Measurements from ENCODE around the gene FAM216B.

FAM216B gene

DNA sequence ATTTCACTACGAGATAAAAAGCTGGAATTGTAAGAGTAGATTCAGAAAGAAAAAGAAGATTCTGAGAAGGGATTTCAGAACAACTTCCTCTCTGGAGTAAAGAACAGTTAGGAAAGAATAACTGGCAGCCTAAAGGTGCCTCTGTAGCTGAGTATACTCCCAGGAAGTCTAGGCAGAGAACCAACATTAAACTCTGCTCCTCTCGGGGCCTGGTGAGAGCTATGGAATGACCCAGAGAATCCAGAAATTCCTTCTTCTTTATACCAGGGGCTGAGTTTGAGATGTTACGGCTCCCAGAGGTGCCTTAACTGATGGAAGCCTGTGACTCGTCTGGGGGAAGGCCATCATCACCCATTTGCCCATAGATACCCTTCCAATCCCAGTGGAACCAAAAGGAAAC, 39.1 kb downstream of the FAM216B start:
- H3K9ac ChIP-seq (ENCODE audit: low read length), result no peak overlapping the region
- H3K79me2 ChIP-seq (ENCODE audit: insufficient read depth, low read length), result no peaks in the 10 kb centered on the region
- no peaks in the 10 kb centered on the region for H3K9me2 ChIP-seq (ENCODE audit: low read depth, low read length)
- H3K4me1 ChIP-seq (ENCODE audit: insufficient read depth, low read length, severe bottlenecking), result no peaks in the 10 kb centered on the region
- no peaks in the 10 kb centered on the region for H3K36me3 ChIP-seq (ENCODE audit: insufficient read depth, low read length)
- no peak overlapping the region for H3K27ac ChIP-seq (ENCODE audit: low read depth, low read length, poor library complexity, severe bottlenecking)
- no peaks in the 10 kb centered on the region for H3K9me3 ChIP-seq (ENCODE audit: low read length)
- TF ChIP-seq, protein P1, sequence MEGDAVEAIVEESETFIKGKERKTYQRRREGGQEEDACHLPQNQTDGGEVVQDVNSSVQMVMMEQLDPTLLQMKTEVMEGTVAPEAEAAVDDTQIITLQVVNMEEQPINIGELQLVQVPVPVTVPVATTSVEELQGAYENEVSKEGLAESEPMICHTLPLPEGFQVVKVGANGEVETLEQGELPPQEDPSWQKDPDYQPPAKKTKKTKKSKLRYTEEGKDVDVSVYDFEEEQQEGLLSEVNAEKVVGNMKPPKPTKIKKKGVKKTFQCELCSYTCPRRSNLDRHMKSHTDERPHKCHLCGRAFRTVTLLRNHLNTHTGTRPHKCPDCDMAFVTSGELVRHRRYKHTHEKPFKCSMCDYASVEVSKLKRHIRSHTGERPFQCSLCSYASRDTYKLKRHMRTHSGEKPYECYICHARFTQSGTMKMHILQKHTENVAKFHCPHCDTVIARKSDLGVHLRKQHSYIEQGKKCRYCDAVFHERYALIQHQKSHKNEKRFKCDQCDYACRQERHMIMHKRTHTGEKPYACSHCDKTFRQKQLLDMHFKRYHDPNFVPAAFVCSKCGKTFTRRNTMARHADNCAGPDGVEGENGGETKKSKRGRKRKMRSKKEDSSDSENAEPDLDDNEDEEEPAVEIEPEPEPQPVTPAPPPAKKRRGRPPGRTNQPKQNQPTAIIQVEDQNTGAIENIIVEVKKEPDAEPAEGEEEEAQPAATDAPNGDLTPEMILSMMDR (IDR thresholded peaks at IDR 0.05; ENCODE audit: low read length), result no peak
- no peak for TF ChIP-seq EZH2 (IDR thresholded peaks at IDR 0.05; ENCODE audit: borderline replicate concordance, low read length)
- H2AFZ ChIP-seq (ENCODE audit: low read length), result no peak overlapping the region
- no peak overlapping the region for H3K4me3 ChIP-seq (ENCODE audit: low read depth, low read length, poor library complexity, severe bottlenecking)
- H3F3A ChIP-seq (ENCODE audit: insufficient read depth, low read length), result no peaks in the 10 kb centered on the region
- no peaks in the 10 kb centered on the region for H3K27me3 ChIP-seq (ENCODE audit: insufficient read depth, low read length)
- H4K20me1 ChIP-seq (ENCODE audit: insufficient read depth, low read length), result no peaks in the 10 kb centered on the region
- no peak overlapping the region for H3K4me2 ChIP-seq (ENCODE audit: low read length)

DNA sequence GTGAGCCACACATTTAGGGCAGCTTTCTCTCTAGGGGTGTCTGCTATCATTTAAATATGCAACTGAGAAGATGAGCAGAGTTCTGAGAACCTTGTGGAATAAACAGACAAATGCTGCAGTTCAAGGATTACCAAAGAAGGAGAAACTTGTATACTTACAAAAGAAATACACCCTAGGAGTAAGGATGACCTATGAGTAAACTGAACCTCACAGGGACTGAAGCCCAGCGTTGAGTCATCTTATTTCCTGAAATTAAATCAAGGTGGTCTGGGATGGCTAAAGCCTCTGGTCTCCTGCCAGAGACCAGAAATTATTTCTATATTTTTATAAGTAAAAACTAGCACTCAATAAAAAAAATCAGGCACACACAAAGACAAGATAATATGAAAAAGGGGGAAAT, 40.1 kb downstream of the FAM216B start:
- Histone ChIP-seq H3K9me2 (ENCODE audit: low read depth, low read length) (no peaks in the 10 kb centered on the region; the same call in 1 of the 2 replicates), H3K4me1 (ENCODE audit: insufficient read depth, low read length, severe bottlenecking) (no peaks in the 10 kb centered on the region), H3K9me3 (ENCODE audit: low read length) (no peaks in the 10 kb centered on the region), H3K36me3 (ENCODE audit: insufficient read depth, low read length) (no peaks in the 10 kb centered on the region), H2AFZ (ENCODE audit: low read length) (no peak overlapping the region), H3K9ac (ENCODE audit: low read length) (no peak overlapping the region), H3K27ac (ENCODE audit: low read depth, low read length, poor library complexity, severe bottlenecking) (no peak overlapping the region), H3K27me3 (ENCODE audit: insufficient read depth, low read length) (no peaks in the 10 kb centered on the region), H3K4me2 (ENCODE audit: low read length) (no peak overlapping the region), H4K20me1 (ENCODE audit: insufficient read depth, low read length) (no peaks in the 10 kb centered on the region), H3F3A (ENCODE audit: insufficient read depth, low read length) (no peaks in the 10 kb centered on the region), H3K4me3 (ENCODE audit: low read depth, low read length, poor library complexity, severe bottlenecking) (no peak overlapping the region), H3K79me2 (ENCODE audit: insufficient read depth, low read length) (no peaks in the 10 kb centered on the region)
- no peak for TF ChIP-seq EZH2 (IDR thresholded peaks at IDR 0.05; ENCODE audit: borderline replicate concordance, low read length)
- TF ChIP-seq, protein P1 (IDR thresholded peaks at IDR 0.05; ENCODE audit: low read length), result no peak

DNA sequence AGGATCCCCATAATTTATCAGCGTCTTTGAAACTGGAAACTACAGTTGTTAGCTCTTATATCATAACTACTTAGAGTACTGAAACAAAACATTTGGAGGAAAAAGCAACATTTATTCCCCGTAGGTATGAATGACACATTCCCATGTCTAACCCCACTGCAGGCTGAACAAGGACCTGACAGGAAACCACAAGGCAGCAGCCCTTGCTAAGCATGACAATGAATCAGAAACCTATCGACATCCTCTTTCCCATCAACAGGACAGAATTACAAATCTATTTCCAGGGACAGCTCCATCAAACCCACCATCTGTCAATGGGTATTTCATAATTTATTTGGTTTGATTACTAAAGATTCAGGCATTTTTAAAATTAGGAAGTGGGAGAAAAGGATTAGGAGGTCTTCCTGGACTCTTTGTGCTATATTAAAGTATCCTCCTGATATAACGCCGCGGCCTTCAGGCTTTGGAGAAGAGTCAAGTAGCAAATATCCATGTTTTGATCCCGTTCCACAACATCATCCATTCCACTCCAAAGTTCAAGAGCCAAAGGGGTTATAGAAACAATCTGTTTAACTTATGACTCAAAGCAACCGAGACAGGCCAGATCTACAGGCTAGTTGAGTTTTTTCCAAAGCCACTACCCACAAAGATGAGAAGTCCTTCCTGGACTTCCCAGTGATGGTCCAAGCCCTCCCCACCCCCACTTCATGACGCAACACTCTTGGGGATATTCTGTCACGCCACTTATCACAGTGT, 51.1 kb downstream of the FAM216B start:
- Histone ChIP-seq H3K27ac (ENCODE audit: low read depth, low read length, poor library complexity, severe bottlenecking) (no peak overlapping the region), H3K4me3 (ENCODE audit: low read depth, low read length, poor library complexity, severe bottlenecking) (no peak overlapping the region)

More for the DNA sequence above, 51.1 kb downstream of the FAM216B start:
- Histone ChIP-seq H3K36me3 (ENCODE audit: insufficient read depth, low read length) (no peaks in the 10 kb centered on the region), H3K4me2 (ENCODE audit: low read length) (no peak overlapping the region), H3K79me2 (ENCODE audit: insufficient read depth, low read length) (no peaks in the 10 kb centered on the region), H3K9me3 (ENCODE audit: low read length) (no peaks in the 10 kb centered on the region), H2AFZ (ENCODE audit: low read length) (no peak overlapping the region), H3F3A (ENCODE audit: insufficient read depth, low read length) (no peaks in the 10 kb centered on the region), H3K27me3 (ENCODE audit: insufficient read depth, low read length) (no peaks in the 10 kb centered on the region), H3K4me1 (ENCODE audit: insufficient read depth, low read length, severe bottlenecking) (no peaks in the 10 kb centered on the region), H4K20me1 (ENCODE audit: insufficient read depth, low read length) (no peaks in the 10 kb centered on the region), H3K9ac (ENCODE audit: low read length) (no peak overlapping the region), H3K9me2 (ENCODE audit: low read depth, low read length) (no peaks in the 10 kb centered on the region)
- TF ChIP-seq, protein P1 (IDR thresholded peaks at IDR 0.05; ENCODE audit: low read length), result no peak
- TF ChIP-seq EZH2 (IDR thresholded peaks at IDR 0.05; ENCODE audit: borderline replicate concordance, low read length), result no peak

Data from OCI-LY1 (cell line).